Activated CD8-positive, alpha-beta memory T cell treated with anti-CD3 and anti-CD28 coated beads, Interleukin-2, amount 50 U/mL, for 24 hours (primary cell): ENCODE data around the gene ZNF626.
"Not testable (repeated sequence)": the region's sequence is repeated elsewhere in the genome, so short reads cannot be mapped to it uniquely, and the experiment has no call there.

ENCODE experiments used
- DNase-seq: peaks from one replicate; pipeline ENCODE4 v3.0.0-alpha.2; 2020; ENCODE audit errors: extremely low read depth

ZNF626 gene

DNA sequence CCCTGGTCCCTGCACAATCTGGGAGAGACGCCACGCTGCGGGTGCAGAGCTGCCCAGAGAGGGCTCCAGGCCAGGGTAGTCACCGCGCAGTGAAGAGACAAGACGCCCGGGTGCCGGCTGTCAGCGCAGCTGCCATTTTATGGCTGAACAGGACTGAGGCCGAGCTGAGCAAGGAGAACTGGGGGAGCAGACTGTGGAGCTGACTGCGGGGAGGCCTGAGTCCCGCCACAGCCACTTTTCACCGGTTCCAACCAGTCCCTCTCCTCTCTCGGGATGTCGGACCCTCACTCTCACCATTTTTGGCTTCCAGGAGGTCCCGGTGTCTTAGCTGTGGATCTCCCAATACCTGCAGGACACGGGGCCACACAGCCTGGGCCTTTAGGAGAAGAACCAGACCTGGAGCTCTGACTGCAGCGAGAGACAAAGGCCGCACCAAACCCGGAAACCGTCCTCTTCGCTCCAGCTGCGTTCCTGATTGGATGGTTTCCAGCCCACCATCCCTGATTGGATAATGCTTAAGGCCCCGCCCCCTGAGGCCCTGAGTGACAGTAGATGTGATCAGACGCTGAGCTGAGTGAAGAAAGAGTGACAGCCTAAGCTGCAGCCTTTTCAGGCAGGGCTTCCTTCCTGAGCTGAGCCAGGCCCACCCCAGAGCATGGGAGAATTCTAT lies at the start of gene ZNF626:
Gene ZNF626 (minus strand): TSS at position 422 of the 670 bp plus-strand sequence. CDS start 125 bp downstream, at position 297.
- DNase-seq = peak; percentile 86

DNA sequence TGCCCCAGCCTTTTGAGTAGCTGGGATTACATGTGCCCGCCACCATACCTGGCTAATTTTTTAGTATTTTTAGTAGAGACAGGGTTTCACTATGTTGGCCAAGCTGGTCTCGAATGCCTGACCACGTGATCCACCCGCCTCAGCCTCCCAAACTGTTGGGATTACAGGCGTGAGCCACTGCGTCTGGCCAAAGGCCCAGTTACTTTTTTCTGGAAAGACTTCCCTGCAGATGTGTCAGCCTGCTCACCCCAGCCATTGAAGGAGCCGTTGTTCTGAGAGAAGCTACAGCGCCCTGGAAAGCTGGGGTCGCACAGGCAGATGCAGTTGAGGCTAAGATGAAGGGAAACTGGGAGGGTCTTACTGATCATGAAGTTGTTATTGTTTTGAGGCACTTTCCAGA lies 7.9 kb upstream of the ZNF626 start:
- DNase-seq = no peak

DNA sequence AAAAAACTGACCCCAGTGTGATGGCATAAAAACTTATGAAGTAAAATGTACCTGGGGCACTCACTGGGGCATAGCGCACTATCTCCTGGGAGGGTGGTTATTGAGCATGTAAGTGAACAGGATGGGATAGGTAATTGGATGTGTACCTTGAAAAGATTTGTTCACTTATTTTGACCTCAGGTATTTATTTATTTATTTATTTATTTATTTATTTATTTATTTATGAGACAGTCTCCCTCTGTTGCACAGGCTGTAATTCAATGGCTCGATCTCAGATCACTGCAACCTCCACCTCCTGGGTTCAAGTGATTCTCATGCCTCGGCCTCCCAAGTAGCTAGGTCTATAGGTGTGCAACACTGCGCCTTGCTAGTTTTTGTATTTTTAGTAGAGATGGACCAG lies 5.9 kb upstream of the ZNF626 start:
- DNase-seq = no peak

DNA sequence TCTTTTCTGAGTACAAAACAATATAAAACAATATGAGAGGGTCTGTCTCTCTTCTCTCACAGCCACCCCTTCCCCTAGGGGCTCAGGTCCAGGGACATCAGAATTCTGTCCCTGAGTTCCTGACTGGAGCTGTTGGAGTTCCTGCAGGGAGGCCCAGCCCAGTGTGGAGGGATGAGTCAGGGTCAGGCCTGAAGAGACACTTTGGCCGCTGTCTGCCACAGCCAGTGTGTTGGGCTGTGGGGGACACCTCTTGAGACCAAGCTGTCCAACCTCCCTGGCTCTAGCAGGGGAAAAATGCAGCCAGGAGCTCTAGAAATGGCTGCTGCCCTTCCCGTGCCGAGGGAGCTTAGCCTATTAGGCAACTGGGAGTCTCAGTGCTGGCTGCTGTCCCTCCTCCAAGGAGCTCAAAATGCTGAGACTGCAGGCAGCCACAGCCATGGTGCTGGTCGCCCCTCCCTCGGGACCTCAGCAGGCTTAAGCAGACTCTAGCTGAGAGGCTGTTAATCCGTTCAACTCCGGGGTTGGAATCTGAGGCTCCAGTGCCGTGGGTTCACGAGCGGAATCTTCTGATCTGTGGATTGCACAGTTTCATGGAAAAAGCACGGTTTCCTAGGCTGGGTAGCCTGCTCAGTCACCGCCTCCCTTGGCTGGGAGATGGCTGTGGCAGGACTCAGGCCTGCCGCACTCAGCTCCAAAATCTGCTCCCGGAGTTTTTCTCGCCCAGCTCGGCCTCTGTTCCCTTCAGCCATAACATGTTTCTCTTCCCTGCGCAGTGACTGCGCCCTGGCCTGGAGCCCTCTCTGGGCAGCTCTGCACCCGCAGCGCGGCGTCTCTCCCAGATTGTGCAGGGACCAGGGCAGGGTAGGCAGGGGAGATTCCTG lies 3.8 kb upstream of the ZNF626 start:
- no peak for DNase-seq

DNA sequence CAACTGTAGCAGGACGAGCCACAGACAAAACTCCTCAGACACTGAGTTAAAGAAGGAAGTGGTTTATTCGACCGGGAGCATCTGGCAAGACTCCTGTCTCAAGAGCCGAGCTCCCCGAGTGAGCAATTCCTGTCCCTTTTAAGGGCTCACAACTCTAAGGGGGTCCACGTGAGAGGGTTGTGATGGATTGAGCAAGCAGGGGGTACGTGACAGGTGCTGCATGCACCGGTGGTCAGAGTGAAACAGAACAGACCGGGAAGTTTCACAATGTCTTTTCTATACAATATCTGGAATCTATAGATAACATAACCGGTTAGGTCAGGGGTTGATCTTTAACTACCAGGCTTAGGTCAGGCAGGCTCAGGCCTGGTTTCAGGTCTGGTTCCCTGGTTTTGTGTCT lies 3.1 kb upstream of the ZNF626 start:
- DNase-seq = not testable (repeated sequence)

DNA sequence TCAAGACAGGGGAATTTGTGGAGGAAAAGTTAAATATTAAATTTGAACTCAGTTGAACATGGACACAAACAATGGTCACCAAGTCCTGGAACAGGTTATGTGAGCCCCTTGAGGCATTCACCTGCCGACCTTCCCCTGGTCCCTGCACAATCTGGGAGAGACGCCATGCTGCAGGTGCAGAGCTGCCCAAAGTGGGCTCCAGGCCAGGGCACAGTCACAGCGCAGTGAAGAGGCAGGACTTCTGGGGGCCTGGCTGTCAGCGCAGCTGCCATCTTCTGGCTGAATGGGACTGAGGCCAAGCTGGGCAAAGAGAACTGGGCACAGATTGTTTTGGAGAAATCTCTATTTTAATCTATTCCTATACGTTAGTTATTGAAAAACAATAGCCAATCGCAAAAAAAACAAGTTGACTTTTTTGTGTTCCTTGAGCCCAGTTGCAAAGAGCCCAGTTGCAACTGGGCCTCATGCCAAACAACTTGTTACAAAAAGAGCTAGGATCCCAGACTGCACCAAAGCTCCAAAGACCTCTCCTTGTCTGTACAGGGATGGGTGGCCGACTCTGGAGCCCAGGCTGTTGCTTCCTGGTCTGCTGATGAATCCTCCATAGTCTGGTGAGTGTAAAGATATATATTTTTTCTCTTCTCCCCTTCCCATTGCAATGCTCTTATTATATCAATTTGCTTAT lies 1.2 kb upstream of the ZNF626 start:
- DNase-seq = no peak

DNA sequence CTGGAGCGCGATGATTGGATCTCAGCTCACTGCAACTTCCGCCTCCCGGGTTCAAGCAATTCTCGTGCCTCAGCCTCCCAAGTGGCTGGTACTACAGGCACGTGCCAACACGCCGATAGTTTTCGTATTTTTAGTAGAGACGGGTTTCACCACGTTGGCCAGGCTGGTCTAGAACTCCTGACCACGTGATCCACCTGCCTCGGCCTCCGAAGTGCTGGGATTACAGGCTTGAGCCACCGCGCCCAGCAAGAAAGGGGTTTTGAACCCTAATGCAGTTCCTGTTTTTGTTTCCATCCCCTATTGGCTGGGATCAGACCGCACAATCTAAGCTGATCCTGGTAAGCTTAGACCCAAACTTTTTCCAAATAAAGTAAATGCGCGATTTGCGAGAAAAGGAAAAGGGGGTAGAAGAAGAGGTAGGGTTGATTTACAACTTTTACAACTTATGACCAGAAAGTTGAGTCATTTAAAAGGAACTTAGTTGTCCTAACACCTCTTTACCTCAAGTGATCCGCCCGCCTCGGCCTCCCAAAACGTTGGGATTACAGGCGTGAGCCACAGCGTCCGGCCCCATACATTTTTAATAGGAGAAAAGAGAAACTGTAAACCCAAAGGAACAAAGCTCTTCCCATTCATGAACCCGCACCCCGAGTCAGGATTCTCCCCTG lies 764 bp downstream of the ZNF626 start:
- DNase-seq = no peak

DNA sequence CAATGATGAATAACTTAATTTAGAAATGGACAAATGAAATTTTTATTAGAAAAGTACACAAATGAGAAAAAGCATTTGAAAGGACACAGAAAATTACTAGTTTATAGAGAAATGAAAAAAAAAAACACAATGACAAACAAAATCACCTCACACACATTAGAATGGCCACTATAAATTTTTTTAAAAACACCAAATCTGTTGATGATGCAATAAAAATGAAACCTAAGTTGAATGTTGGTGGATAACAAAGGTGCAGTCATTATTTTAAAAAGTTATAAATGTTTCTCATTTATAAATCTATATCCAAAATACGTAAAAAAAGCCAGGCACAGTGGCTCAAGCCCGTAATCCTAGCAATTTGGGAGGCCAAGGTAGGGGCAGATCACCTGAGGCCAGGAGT lies 20.8 kb downstream of the ZNF626 start:
- no peak for DNase-seq

DNA sequence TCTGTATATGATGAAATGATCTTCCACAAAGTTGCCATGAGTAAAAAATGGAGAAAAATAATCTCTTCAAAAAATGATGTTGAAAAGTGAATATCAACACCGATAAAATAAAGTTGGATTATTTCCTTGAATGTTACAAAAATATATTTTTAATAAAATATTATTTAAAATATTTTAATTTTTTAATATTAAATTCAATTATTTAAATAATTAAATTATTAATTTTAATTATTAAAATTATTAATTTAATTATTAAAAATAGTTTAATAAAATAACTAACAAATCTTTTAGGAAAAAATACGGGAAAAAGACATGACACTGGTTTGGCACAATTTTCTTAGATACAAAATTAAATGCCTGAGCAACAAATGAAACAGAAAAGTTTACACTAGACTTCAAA lies 21.3 kb downstream of the ZNF626 start:
- DNase-seq = no peak

DNA sequence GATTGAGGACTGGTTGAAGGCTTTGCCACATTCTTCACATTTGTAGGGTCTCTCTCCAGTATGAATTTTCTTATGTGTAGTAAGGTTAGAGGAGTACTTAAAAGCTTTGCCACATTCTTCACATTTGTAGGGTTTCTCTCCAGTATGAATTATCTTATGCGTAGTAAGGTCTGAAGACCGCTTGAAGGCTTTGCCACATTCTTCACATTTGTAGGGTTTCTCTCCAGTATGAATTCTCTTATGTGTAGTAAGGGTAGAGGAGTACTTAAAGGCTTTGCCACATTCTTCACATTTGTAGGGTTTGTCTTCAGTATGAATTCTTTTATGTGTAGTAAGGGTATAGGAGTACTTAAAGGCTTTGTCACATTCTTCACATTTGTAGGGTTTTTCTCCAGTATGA lies 36.8 kb downstream of the ZNF626 start:
- DNase-seq = not testable (repeated sequence)

DNA sequence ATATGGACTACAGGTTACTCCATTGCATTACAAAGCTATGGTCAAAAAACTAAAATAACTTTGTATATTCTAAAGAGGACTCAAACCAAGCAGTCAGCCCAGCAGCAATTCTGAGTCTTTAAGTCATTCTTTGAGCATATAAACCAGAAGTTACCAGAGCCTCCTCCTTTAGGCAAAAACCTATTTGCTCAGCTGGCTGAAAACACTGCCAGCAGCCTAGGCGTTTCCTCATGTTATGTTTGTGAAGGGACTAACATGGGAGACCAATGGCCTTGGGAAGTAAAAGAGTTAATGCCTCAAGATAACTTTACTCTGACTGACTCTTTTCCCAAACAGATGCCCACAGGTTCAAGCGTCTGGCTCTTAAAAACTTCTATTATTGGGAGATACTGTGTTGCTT lies 45.3 kb downstream of the ZNF626 start:
- DNase-seq = no peak

DNA sequence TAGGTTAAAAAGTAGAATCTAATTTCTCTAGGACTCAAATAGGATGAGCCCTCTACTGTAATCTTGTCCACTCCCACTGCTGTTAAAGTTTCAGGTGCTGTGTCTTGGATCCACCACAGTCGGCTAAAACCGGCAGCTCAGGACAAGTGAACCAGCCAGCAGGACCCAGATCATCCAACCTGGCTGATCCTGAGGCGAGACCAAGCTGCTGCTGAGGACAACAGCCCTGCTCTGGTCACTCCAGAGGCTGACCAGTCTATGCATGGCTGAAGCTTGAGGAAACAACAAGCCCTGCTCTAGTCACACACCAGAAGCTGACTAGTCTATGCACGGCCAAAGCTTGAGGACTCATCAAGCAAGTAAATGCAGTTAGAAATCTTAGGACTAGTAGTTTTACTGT lies 46.4 kb downstream of the ZNF626 start:
- not testable (repeated sequence) for DNase-seq

DNA sequence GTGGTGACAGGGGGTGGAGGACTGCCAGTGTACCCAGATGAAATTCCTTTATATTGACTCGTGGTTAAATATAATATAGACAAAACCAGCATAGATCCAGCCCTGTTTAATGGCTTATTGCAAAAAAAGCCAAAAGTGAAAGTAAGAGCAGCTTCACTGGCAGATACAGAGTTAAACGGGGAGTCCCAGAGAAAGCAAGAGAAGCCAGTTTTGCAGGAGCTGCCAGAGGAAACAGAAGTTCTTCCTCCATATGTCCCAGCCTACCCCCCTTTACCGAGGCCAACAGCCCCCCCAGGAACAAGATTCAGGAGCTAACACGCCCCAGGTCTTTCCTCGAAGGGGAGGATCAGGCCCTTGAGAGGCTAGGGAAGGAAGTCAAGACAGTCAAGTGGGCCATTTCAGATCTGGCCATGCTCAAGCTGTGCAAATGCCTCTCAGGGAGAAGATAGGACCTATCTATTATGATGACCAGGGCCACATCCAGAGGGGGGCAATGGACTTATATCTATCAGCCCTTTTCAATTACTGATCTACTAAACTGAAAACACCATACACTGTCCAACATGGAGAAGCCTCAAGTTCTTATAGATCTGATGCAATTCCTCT lies 48.6 kb downstream of the ZNF626 start:
- no peak for DNase-seq

DNA sequence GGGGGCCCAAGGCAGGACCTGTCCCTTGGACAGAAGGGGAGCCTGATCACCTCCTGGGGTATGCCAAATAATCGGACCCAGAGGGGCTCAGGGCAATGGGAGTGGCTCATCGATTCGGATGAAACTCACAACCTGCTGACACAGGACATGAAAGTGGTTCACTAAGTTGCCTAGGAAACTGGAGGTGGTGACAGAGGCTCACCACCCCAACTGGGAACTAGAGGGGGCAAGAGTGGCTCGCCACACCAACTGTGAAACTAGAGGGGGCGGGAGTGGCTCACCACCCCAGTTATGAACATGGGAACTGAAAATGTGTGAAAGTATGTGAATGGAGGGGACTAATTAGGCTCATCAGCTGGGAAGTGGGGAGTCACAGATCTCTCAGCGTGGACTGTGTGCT lies 49.5 kb downstream of the ZNF626 start:
- no peak for DNase-seq

DNA sequence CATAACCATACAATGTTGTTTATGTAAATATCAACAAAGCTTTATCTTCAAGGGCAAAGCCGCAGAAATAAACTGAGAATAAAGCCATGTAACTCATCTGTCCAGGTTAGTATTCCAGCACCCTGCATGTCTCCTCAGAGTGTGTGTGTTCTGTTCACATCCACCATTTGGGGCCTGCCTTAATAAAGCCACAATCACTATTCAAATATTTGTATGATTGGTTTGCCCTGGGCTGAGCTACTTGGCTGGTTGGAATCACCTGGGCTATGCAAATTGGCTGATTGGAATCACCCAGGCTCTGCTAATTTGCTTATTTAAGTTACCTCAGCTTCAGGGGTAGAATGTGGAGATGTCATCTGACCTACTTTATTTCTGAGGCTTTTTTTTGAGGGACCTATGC lies 53.4 kb downstream of the ZNF626 start:
- DNase-seq = no peak
